Thoracic aorta (tissue), 2 donors: ENCODE measurements around the gene ARMH4. TPM values are rescaled to one million over a fixed set of nuclear protein-coding genes. Genes with fewer than 3 reads are reported as not detected.

Experiments used
- ATAC-seq: fragments of 150-250 bp; one replicate; pipeline ENCODE4 v1.8.0; 2017; ENCODE audit warnings: low read depth; ENCODE audit not compliant: insufficient number of reproducible peaks, low FRiP score
- DNase-seq: peaks from one replicate; pipeline ENCODE4 v3.0.0-alpha.2; 2020; ENCODE audit warnings: low spot score
- H3K27ac ChIP-seq, 2 donors: fragments of 200-600 bp; sonication (generic); 1 replicate in 1 of 2; 2 replicates in 1 of 2; pipeline ENCODE4 v1.5.1; 2016; ENCODE audit warnings: mild to moderate bottlenecking in 2 of 2, moderate library complexity in 2 of 2
- H3K27me3 ChIP-seq: fragments of 200-600 bp; sonication (generic); replicated peaks from 2 replicates; pipeline ENCODE4 v1.6.0; 2016; ENCODE audit warnings: mild to moderate bottlenecking; ENCODE audit not compliant: insufficient read depth
- H3K36me3 ChIP-seq: fragments of 200-600 bp; sonication (generic); one replicate; pipeline ENCODE4 v1.5.1; 2016
- H3K4me1 ChIP-seq, 2 donors: fragments of 200-600 bp; sonication (generic); 1 replicate in 1 of 2; 2 replicates in 1 of 2; pipeline versions ENCODE4 v1.5.1 to v1.6.0; 2016; ENCODE audit warnings: low read depth in 2 of 2, mild to moderate bottlenecking in 1 of 2; ENCODE audit not compliant: control insufficient read depth in 1 of 2
- H3K4me3 ChIP-seq: fragments of 200-600 bp; sonication (generic); 2 replicates; pipeline ENCODE4 v1.5.1; 2016; ENCODE audit warnings: mild to moderate bottlenecking
- H3K9me3 ChIP-seq: fragments of 200-600 bp; sonication (generic); 2 replicates; pipeline ENCODE4 v1.5.1; 2016
- total RNA-seq, 2 donors: library from RNA; depleted of rRNA; stranded (reverse); fragments of >200 nt; gene quantifications; one replicate each; pipeline versions ENCODE4 v1.1.0 to v1.2.3, GENCODE V29; 2016
- TF ChIP-seq, protein P1 (sequence below): fragments of 200-600 bp; sonication (generic); IDR thresholded peaks from one replicate; pipeline ENCODE4 v1.5.1; 2019; ENCODE audit warnings: antibody characterized with exemption

Gene ARMH4
- total RNA-seq, 2 donors from 2014 or later, result 10.0 to 10.8 TPM

DNA sequence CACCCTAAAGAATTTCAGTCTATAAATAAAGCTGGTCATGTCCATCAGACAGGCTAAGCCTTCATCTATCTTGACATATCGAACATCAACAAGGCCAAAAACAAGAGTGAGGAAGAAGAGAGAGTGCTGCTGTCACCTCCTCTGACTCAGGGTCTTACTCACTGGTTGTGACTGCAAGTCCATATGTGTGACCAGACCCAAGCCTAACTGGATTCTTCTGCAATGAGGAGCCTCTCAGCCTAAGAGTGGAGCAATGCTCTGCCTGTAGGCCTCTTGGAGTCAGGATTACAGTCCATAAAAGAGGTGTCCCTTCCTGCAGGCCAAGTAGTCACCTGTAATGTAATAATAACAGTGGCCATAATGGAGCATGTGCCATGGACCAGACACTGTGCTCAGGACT, 165.0 kb downstream of the ARMH4 start:
- no peaks in the 10 kb centered on the region for H3K9me3 ChIP-seq
- ATAC-seq (no peak), DNase-seq (no peak)
- no peak overlapping the region for H3K4me3 ChIP-seq
- no peaks in the 10 kb centered on the region for H3K36me3 ChIP-seq
- TF ChIP-seq, protein P1, sequence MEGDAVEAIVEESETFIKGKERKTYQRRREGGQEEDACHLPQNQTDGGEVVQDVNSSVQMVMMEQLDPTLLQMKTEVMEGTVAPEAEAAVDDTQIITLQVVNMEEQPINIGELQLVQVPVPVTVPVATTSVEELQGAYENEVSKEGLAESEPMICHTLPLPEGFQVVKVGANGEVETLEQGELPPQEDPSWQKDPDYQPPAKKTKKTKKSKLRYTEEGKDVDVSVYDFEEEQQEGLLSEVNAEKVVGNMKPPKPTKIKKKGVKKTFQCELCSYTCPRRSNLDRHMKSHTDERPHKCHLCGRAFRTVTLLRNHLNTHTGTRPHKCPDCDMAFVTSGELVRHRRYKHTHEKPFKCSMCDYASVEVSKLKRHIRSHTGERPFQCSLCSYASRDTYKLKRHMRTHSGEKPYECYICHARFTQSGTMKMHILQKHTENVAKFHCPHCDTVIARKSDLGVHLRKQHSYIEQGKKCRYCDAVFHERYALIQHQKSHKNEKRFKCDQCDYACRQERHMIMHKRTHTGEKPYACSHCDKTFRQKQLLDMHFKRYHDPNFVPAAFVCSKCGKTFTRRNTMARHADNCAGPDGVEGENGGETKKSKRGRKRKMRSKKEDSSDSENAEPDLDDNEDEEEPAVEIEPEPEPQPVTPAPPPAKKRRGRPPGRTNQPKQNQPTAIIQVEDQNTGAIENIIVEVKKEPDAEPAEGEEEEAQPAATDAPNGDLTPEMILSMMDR, result no peak
- no peak overlapping the region for H3K27ac ChIP-seq
- H3K27me3 ChIP-seq, result no peaks in the 10 kb centered on the region
- H3K4me1 ChIP-seq, result peaks cover 0 to 9% of the 10 kb centered on the region in 2 donors

DNA sequence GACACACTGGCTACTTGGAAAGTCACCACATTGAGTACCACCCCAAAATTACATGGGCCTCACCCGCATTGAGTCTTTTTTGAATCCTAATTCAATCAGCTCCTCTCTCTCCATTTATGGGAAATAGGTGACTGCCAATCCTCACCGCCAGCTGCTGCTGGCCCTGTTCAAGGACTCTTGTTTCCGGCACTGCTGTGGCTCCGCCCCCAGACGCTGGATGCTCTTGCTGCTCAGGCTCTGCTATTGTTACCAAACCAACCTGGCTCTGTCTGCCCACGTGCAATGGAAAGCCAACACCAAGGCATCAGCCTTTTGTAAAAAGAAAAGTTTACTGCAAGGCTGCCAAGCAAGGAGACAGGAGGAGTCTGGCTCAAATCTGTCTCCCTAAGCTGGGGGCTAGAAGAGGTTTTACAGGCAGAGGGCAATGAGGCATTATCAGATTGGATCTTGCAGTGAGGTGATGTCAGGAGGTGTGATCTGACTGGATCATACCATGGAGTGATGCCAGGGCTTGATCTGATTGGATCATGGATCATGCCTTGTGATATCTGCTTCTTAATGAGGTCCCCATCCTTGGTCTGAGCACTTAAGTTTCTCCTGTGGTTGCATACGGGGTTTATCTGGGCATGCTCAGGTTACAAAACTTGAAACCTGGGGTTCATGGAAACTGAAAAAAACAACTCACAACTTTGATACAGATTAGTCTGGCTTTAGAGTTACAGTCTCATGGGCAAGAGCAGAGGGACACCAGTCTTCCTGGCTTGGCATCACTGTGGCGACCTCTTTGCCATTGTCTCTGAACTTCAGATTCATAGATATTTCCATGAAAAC, 169.0 kb downstream of the ARMH4 start:
- no peak overlapping the region for H3K27ac ChIP-seq
- no peaks in the 10 kb centered on the region for H3K27me3 ChIP-seq
- no peak overlapping the region for H3K4me3 ChIP-seq
- DNase-seq, result no peak
- no peak for ATAC-seq
- no peaks in the 10 kb centered on the region for H3K9me3 ChIP-seq
- H3K36me3 ChIP-seq, result no peaks in the 10 kb centered on the region
- TF ChIP-seq, protein P1, result no peak
- H3K4me1 ChIP-seq, result peaks cover 0 to 6% of the 10 kb centered on the region in 2 donors

DNA sequence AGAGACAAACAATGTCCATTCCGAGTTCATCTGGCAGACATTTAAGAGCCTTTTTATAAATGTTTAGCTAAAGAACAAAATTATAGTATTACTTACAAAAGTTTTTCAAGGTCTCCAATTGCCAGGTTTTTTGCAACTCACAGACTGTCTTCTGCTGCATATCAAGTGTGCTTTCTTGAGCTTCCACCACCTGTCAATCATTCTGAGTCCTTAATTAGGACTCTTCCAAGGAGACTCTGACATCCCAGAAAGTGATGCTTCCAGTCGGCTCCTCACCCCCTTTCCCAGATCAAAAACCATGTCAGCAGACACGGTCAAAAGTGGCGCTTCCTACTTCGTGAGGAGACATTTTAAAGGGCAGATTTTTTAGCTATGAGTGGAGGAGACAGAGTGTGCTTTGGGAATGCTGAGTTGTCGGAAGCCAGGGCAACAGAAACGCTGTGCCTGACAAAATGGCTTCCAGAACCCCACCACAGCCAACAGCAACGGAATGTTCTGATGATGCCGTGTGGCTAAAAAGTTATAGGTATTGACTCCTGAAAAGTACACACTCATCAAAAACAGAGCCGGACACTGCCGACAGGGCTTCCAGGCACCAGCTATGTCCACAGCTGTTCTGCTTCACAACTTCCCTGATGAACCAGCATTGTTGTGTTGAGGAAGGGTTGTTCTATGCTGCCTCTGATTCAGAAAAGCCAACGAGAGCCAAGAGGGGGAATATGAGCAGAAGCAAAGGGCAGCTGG, 170.0 kb downstream of the ARMH4 start:
- Histone ChIP-seq H3K9me3 (no peaks in the 10 kb centered on the region), H3K4me1 (no peaks in the 10 kb centered on the region), H3K4me3 (no peak overlapping the region), H3K36me3 (no peaks in the 10 kb centered on the region), H3K27ac (no peak overlapping the region), H3K27me3 (no peaks in the 10 kb centered on the region)
- no peak for ATAC-seq
- no peak for DNase-seq
- TF ChIP-seq, protein P1, result no peak

DNA sequence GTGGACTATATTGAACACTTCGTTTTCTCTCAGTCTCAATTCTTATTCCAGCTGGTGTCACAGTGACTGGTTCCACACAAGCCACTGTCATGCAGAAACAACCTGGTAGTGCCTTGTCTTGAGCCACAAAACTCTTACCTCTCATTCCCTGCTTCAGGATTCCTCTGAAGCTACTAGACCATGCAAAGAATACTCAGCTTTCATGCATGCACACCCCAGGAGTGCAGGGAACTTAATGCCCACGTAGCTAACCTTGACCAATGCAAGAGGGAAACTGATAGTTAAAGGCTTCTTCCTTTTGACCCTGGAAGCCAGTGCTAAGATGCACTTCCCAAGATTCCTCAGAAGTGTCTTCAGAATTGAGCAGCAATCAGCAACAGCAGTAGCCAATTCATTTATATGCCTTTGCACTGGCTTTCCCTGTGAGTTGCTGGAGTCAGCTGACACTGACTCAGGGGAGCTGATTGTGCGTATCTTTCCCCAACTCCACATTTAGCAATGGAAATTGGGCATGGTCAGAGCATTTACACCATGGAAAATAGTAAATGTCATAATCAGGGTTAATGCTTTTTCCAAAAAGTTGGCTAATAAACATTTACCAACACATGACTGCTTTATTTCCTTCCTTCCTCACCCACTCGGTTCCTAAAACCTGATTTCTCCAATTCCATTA, 172.5 kb downstream of the ARMH4 start:
- Histone ChIP-seq H3K36me3 (no peaks in the 10 kb centered on the region), H3K4me1 (no peaks in the 10 kb centered on the region), H3K4me3 (no peak overlapping the region), H3K27ac (no peak overlapping the region), H3K27me3 (no peaks in the 10 kb centered on the region), H3K9me3 (no peaks in the 10 kb centered on the region)
- no peak for DNase-seq
- no peak for ATAC-seq
- TF ChIP-seq, protein P1, result no peak

DNA sequence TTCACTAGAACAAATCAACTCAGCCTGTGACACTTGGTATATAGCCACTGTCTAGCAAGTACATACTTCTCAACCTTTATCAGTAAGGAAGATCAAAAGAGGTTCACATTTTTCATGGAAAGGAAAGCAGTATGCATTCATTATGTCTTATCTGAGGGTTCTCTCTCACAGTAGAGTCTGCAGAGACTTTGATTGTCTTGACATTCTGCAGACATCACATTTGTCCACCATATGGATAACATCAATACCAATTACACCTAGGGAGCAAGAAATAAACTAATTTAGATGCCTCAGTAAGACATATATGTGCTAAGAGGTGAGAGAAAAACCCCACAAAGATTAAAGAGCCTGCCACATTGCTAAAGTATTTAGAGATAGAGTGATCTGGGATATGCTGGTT, 175.3 kb downstream of the ARMH4 start:
- TF ChIP-seq, protein P1, result no peak
- Histone ChIP-seq H3K4me3 (no peak overlapping the region), H3K36me3 (no peaks in the 10 kb centered on the region), H3K9me3 (no peaks in the 10 kb centered on the region), H3K27me3 (no peaks in the 10 kb centered on the region), H3K27ac (no peak overlapping the region), H3K4me1 (peaks cover 4 to 10% of the 10 kb centered on the region in 2 donors)
- ATAC-seq, result no peak
- DNase-seq, result no peak
